HepG2 (cell line): ENCODE results near the gene TMIGD2. TPM values are rescaled to one million over a fixed set of nuclear protein-coding genes. Genes with fewer than 3 reads are reported as not detected.

Experiments used
- ARHGAP35 ChIP-seq: sonication (generic); formaldehyde crosslinking; IDR thresholded peaks from 2 replicates; pipeline ENCODE4 v1.9.0; 2022; ENCODE audit warnings: mild to moderate bottlenecking, inconsistent platforms, moderate library complexity, missing genetic modification reagents, borderline replicate concordance
- CEBPG ChIP-seq: IDR thresholded peaks from 2 replicates; pipeline ENCODE4 v1.6.1; 2016
- FOXK1 ChIP-seq: sonication (generic); formaldehyde crosslinking; IDR thresholded peaks from 2 replicates; pipeline ENCODE4 v1.4.0; 2020; ENCODE audit warnings: low read depth, missing genetic modification reagents, borderline replicate concordance
- HDAC2 ChIP-seq: sonication (generic); formaldehyde crosslinking; IDR thresholded peaks from 2 replicates; pipeline ENCODE4 v1.4.0; 2020; ENCODE audit warnings: missing genetic modification reagents
- HNRNPK ChIP-seq: fragments of 200-400 bp; formaldehyde crosslinking; IDR thresholded peaks from 2 replicates; pipeline ENCODE4 v1.6.1; 2018; ENCODE audit warnings: low read length, low read depth, moderate library complexity, mild to moderate bottlenecking; ENCODE audit not compliant: poor library complexity, severe bottlenecking
- HOXA3 ChIP-seq: sonication (generic); formaldehyde crosslinking; IDR thresholded peaks from 2 replicates; pipeline ENCODE4 v1.5.0; 2020; ENCODE audit warnings: missing genetic modification reagents
- KAT7 ChIP-seq: IDR thresholded peaks from 2 replicates; pipeline ENCODE4 v1.6.1; 2018; ENCODE audit warnings: borderline replicate concordance, missing compliant biosample characterization
- MED13 ChIP-seq: sonication (generic); formaldehyde crosslinking; IDR thresholded peaks from 2 replicates; pipeline ENCODE4 v1.5.0; 2020; ENCODE audit warnings: missing genetic modification reagents
- MIXL1 ChIP-seq: IDR thresholded peaks from 2 replicates; pipeline ENCODE4 v1.6.1; 2016
- NCOR1 ChIP-seq: fragments of 200-600 bp; sonication (generic); IDR thresholded peaks from 2 replicates; pipeline ENCODE4 v1.7.0; 2017; ENCODE audit warnings: antibody characterized with exemption, low read length, borderline replicate concordance
- NFYB ChIP-seq: sonication (generic); formaldehyde crosslinking; IDR thresholded peaks from 2 replicates; pipeline ENCODE4 v1.4.0; 2020; ENCODE audit warnings: missing genetic modification reagents
- REPIN1 ChIP-seq: sonication (generic); formaldehyde crosslinking; IDR thresholded peaks from 2 replicates; pipeline ENCODE4 v1.8.0; 2022; ENCODE audit warnings: missing genetic modification reagents, low read depth, mild to moderate bottlenecking, borderline replicate concordance
- RFXAP ChIP-seq: sonication (generic); formaldehyde crosslinking; IDR thresholded peaks from 2 replicates; pipeline ENCODE4 v1.4.0; 2020; ENCODE audit warnings: missing genetic modification reagents, borderline replicate concordance
- SRSF9 ChIP-seq: fragments of 200-400 bp; formaldehyde crosslinking; IDR thresholded peaks from 2 replicates; pipeline ENCODE4 v1.6.1; 2018; ENCODE audit warnings: borderline replicate concordance, mild to moderate bottlenecking, low read depth, low read length; ENCODE audit not compliant: insufficient read depth, poor library complexity, severe bottlenecking
- TBX2 ChIP-seq: sonication (generic); formaldehyde crosslinking; IDR thresholded peaks from 2 replicates; pipeline ENCODE4 v1.5.0; 2020; ENCODE audit warnings: missing genetic modification reagents, mild to moderate bottlenecking, borderline replicate concordance
- THAP7 ChIP-seq: sonication (generic); formaldehyde crosslinking; IDR thresholded peaks from 2 replicates; pipeline ENCODE4 v1.8.1; 2023; ENCODE audit warnings: mild to moderate bottlenecking, missing genetic modification reagents
- ZNF275 ChIP-seq: sonication (generic); formaldehyde crosslinking; IDR thresholded peaks from 2 replicates; pipeline ENCODE4 v1.8.0; 2022; ENCODE audit warnings: missing genetic modification reagents, mild to moderate bottlenecking, inconsistent platforms, borderline replicate concordance
- ZNF557 ChIP-seq: sonication (generic); formaldehyde crosslinking; IDR thresholded peaks from 2 replicates; pipeline ENCODE4 v1.4.0; 2020; ENCODE audit warnings: missing genetic modification reagents
- ZNF558 ChIP-seq: sonication (generic); formaldehyde crosslinking; IDR thresholded peaks from 2 replicates; pipeline ENCODE4 v1.9.0; 2022; ENCODE audit warnings: mild to moderate bottlenecking, missing genetic modification reagents, borderline replicate concordance
- ZNF670 ChIP-seq: sonication (generic); formaldehyde crosslinking; IDR thresholded peaks from 2 replicates; pipeline ENCODE4 v1.8.0; 2022; ENCODE audit warnings: mild to moderate bottlenecking, missing genetic modification reagents, borderline replicate concordance
- ZNF720 ChIP-seq: sonication (generic); formaldehyde crosslinking; IDR thresholded peaks from 2 replicates; pipeline ENCODE4 v1.4.0; 2020; ENCODE audit warnings: missing genetic modification reagents
- ZNF749 ChIP-seq: sonication (generic); formaldehyde crosslinking; IDR thresholded peaks from 2 replicates; pipeline ENCODE4 v1.8.0; 2022; ENCODE audit warnings: mild to moderate bottlenecking, missing genetic modification reagents, moderate library complexity, borderline replicate concordance
- ZNF790 ChIP-seq: sonication (generic); formaldehyde crosslinking; IDR thresholded peaks from 2 replicates; pipeline ENCODE4 v1.8.0; 2022; ENCODE audit warnings: missing genetic modification reagents, mild to moderate bottlenecking, borderline replicate concordance
- polyA plus RNA-seq, 8 experiments: library from polyadenylated mRNA; depleted of rRNA in 3 of 8; stranded (reverse) in 7 of 8; unstranded in 1 of 8; fragments of >200 nt; fragmentation: Illumina TruSeq in 4 of 8; extraction: Trizol in 4 of 8; gene quantifications; 2 replicates each; pipeline versions ENCODE4 v1.2.1 to v1.2.3, GENCODE V29; 2011 to 2016; ENCODE audit warnings: low read depth in 4 of 8, missing spikeins in 1 of 8, mixed read lengths in 1 of 8; ENCODE audit not compliant: insufficient read depth in 1 of 8
- total RNA-seq, 5 experiments: library from RNA; depleted of rRNA; stranded (reverse); fragments of >200 nt; fragmentation: Illumina TruSeq; extraction: Trizol; gene quantifications; 2 replicates each; pipeline ENCODE4 v1.2.3, GENCODE V29; 2016; ENCODE audit warnings: low read depth in 1 of 5
- TF ChIP-seq, protein P1 (sequence below): sonication (generic); formaldehyde crosslinking; IDR thresholded peaks from 2 replicates; pipeline ENCODE4 v1.8.0; 2022; ENCODE audit warnings: mild to moderate bottlenecking, missing genetic modification reagents, moderate library complexity
- TF ChIP-seq, protein P2 (sequence below): sonication (generic); formaldehyde crosslinking; IDR thresholded peaks from 2 replicates; pipeline ENCODE4 v1.4.0; 2020; ENCODE audit warnings: missing genetic modification reagents, borderline replicate concordance

TMIGD2 gene
- total and polyA plus RNA-seq, 2 of the 13 experiments (the other 11 are each of a cell fraction or from before 2014, with no cell fraction given), result 0.11 to 1.0 TPM

DNA sequence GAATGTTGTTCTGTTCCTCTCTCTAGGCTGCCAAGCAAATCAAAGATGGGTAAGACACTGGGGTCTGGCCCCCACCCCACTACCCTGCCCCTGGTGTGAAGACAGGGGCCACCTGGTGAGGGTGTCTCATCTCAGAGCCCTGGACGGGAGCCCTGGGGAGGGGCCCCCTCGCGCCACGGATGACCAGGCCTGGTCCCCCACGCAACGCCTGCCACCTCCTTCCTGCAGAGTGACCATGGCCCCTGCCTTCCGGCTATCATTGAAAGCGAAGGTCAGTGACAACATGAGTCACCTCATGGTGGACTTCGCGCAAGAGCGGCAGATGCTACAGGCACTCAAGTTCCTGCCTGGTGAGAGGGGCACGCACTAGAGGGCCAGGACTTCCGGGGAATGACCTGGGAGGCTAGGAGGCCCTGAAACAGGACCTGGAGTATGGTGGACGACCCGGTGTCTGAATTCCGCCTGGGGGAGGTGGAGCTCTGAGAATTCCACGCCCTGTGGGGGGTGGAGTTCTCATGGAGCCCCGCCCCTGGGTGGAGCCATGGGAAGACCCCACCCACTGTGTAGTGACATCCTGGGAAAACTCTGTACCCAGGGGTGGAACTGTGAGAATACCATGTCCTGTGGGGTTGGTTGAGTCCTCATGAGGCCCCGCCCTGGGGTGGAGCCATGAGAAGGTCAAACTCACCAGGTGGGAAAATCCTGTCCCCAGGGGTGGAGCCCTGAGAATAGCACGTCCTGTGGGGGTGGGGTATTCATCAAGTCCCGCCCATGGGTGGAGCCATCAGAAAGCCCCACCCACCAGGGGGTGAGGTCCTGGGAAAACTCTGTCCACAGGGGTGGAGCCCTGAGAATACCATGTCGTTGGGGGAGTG lies 8.3 kb upstream of the TMIGD2 start (continued):
- TF ChIP-seq RFXAP (CRISPR knock-in tag), result peak; percentile 69; the same call in 1 of the 2 replicates
- peak; percentile 93 for TF ChIP-seq HDAC2 (CRISPR knock-in tag)
- TF ChIP-seq TBX2 (CRISPR knock-in tag), result peak; percentile 90
- peak; percentile 72; the same call in 1 of the 2 replicates for TF ChIP-seq KAT7 (CRISPR knock-in tag)
- 0 out of 2 replicates have a peak, but pooled peaks have one; percentile 32 for TF ChIP-seq ZNF749 (CRISPR knock-in tag)
- TF ChIP-seq HNRNPK, result no peak
- peak; percentile 81; the same call in 1 of the 2 replicates for TF ChIP-seq FOXK1 (CRISPR knock-in tag)
- peak; percentile 92 for TF ChIP-seq MIXL1
- no peak; the same call in 1 of the 2 replicates for TF ChIP-seq NCOR1
- no peak for TF ChIP-seq ZNF720 (CRISPR knock-in tag)
- peak; percentile 75 for TF ChIP-seq REPIN1 (CRISPR knock-in tag)
- TF ChIP-seq ZNF557, result 0 out of 2 replicates have a peak, but pooled peaks have one; percentile 61
- peak; percentile 75; the same call in 1 of the 2 replicates for TF ChIP-seq THAP7
- 0 out of 2 replicates have a peak, but pooled peaks have one; percentile 10 for TF ChIP-seq NFYB (CRISPR knock-in tag)
- TF ChIP-seq CEBPG, result peak; percentile 71
- TF ChIP-seq ARHGAP35 (CRISPR knock-in tag), result 0 out of 2 replicates have a peak, but pooled peaks have one; percentile 64
- no peak for TF ChIP-seq MED13 (CRISPR knock-in tag)
- TF ChIP-seq, protein P1, sequence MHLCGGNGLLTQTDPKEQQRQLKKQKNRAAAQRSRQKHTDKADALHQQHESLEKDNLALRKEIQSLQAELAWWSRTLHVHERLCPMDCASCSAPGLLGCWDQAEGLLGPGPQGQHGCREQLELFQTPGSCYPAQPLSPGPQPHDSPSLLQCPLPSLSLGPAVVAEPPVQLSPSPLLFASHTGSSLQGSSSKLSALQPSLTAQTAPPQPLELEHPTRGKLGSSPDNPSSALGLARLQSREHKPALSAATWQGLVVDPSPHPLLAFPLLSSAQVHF (CRISPR knock-in tag), result no peak
- no peak for TF ChIP-seq SRSF9
- TF ChIP-seq ZNF670 (CRISPR knock-in tag), result peak; percentile 71; the same call in 1 of the 2 replicates
- TF ChIP-seq HOXA3 (CRISPR knock-in tag), result peak; percentile 98
- TF ChIP-seq ZNF558 (CRISPR knock-in tag), result no peak
- peak; percentile 85; the same call in 1 of the 2 replicates for TF ChIP-seq ZNF275 (CRISPR knock-in tag)
- no peak for TF ChIP-seq ZNF790 (CRISPR knock-in tag)
- TF ChIP-seq, protein P2, sequence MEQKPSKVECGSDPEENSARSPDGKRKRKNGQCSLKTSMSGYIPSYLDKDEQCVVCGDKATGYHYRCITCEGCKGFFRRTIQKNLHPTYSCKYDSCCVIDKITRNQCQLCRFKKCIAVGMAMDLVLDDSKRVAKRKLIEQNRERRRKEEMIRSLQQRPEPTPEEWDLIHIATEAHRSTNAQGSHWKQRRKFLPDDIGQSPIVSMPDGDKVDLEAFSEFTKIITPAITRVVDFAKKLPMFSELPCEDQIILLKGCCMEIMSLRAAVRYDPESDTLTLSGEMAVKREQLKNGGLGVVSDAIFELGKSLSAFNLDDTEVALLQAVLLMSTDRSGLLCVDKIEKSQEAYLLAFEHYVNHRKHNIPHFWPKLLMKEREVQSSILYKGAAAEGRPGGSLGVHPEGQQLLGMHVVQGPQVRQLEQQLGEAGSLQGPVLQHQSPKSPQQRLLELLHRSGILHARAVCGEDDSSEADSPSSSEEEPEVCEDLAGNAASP, result peak; percentile 84; the same call in 1 of the 2 replicates
